K562 (cell line): ENCODE measurements around the gene ZFYVE27. TPM values are rescaled to one million over a fixed set of nuclear protein-coding genes. Genes with fewer than 3 reads are reported as not detected.
"Not testable (repeated sequence)": the region's sequence is repeated elsewhere in the genome, so short reads cannot be mapped to it uniquely, and the experiment has no call there.

ENCODE experiments used
- ATAC-seq: fragments of 200-7000 bp; cut with Tn5 transposase; 3 replicates; pipeline ENCODE4 v1.9.1; 2020; ENCODE audit warnings: moderate library complexity
- BruUV-seq: library from RNA; stranded (reverse); fragments of 400-500 nt; replicated peaks from 2 replicates; lab custom pipeline; 2021; lab: Mats Ljungman, UMichigan
- CTCF ChIA-PET: fragments of 300-600 bp; formaldehyde crosslinking; extraction: SDS; loops from one replicate; lab custom pipeline; 2021; ENCODE audit warnings: low intra/inter-chr PET ratio; lab: Yijun Ruan, JAX
- POLR2A ChIA-PET: fragments of 300-600, 350-650 bp; sonication (Branson Sonifier 250); formaldehyde crosslinking; extraction: SDS; loops from one replicate; lab custom pipeline; 2021; ENCODE audit warnings: antibody characterized with exemption, inconsistent platforms; lab: Yijun Ruan, JAX
- DNase-seq, 4 experiments: peaks; one replicate each; pipeline versions ENCODE4 v3.0.0 to v3.0.0-alpha.2; 2011 to 2018; ENCODE audit warnings: low spot score in 3 of 4, mixed read lengths in 3 of 4; ENCODE audit errors: extremely low read depth in 1 of 4
- FAIRE-seq: peaks from 2 replicates; lab custom pipeline; 2011; peaks lifted over from hg19 to GRCh38; lab: Jason Lieb, UNC
- H2AFZ ChIP-seq: 2 replicates; pipeline ENCODE4 v1.6.0; 2011; ENCODE audit warnings: low read depth, low read length, control low read depth, inconsistent platforms
- H3K27ac ChIP-seq: fragments of 200-600 bp; 3 replicates; pipeline ENCODE4 v1.8.0; 2011; ENCODE audit warnings: low read depth, mild to moderate bottlenecking, control low read depth, inconsistent platforms, low read length, moderate library complexity, mixed read lengths; ENCODE audit errors: extremely low read depth
- H3K27me3 ChIP-seq, 2 experiments: fragments of 300-600 bp in 1 of 2; 2 replicates in 1 of 2; 3 replicates in 1 of 2; pipeline versions ENCODE4 v1.6.0 to v1.8.0; 2011; ENCODE audit warnings: inconsistent platforms in 2 of 2, low read length in 2 of 2, mild to moderate bottlenecking in 1 of 2, mixed read lengths in 1 of 2, moderate library complexity in 1 of 2; ENCODE audit not compliant: control insufficient read depth in 2 of 2, insufficient read depth in 2 of 2
- H3K36me3 ChIP-seq: fragments of 300-600 bp; 3 replicates; pipeline ENCODE4 v1.8.0; 2011; ENCODE audit warnings: mild to moderate bottlenecking, low read length, inconsistent platforms; ENCODE audit not compliant: control insufficient read depth, insufficient read depth
- H3K4me1 ChIP-seq, 2 experiments: fragments of 200-600 bp in 1 of 2; replicated peaks in 1 of 2; 2 replicates in 1 of 2; 3 replicates in 1 of 2; pipeline versions ENCODE4 v1.5.1 to v1.8.0; 2011; ENCODE audit warnings: inconsistent platforms in 2 of 2, low read length in 2 of 2, mild to moderate bottlenecking in 1 of 2, mixed read lengths in 1 of 2, moderate library complexity in 1 of 2; ENCODE audit not compliant: control insufficient read depth in 2 of 2, insufficient read depth in 2 of 2
- H3K4me2 ChIP-seq: 2 replicates; pipeline ENCODE4 v1.6.1; 2011; ENCODE audit warnings: low read length, control low read depth, inconsistent platforms, mixed read lengths; ENCODE audit not compliant: insufficient read depth
- H3K4me3 ChIP-seq: fragments of 200-600 bp; sonication (generic), shearing (Covaris generic); 2 replicates; pipeline ENCODE4 v1.5.1; 2016; ENCODE audit warnings: control low read depth, inconsistent platforms
- H3K79me2 ChIP-seq: fragments of 200-600 bp; 3 replicates; pipeline ENCODE4 v1.8.0; 2011; ENCODE audit warnings: low read length, inconsistent platforms; ENCODE audit not compliant: control insufficient read depth, insufficient read depth
- H3K9ac ChIP-seq, 2 experiments: 2 replicates each; pipeline versions ENCODE4 v1.6.0 to v1.6.1; 2011; ENCODE audit warnings: low read depth in 2 of 2, low read length in 2 of 2, control low read depth in 1 of 2, inconsistent platforms in 1 of 2, mild to moderate bottlenecking in 1 of 2, mixed read lengths in 1 of 2; ENCODE audit not compliant: insufficient read depth in 1 of 2
- H3K9me1 ChIP-seq: one replicate; pipeline ENCODE4 v1.6.0; 2011; ENCODE audit warnings: inconsistent platforms, mild to moderate bottlenecking, low read length, moderate library complexity; ENCODE audit not compliant: control insufficient read depth, insufficient read depth
- H3K9me3 ChIP-seq: replicated peaks from 2 replicates; pipeline ENCODE4 v1.5.1; 2011; ENCODE audit warnings: low read depth, low read length, inconsistent platforms; ENCODE audit not compliant: control insufficient read depth, insufficient read depth
- H4K20me1 ChIP-seq: replicated peaks from 2 replicates; pipeline ENCODE4 v1.6.1; 2011; ENCODE audit warnings: low read length, inconsistent platforms, mixed read lengths; ENCODE audit not compliant: control insufficient read depth, insufficient read depth
- KDM4B ChIP-seq, 2 experiments: fragments of 450-650 bp in 1 of 2; sonication (generic) in 1 of 2; IDR thresholded peaks; 2 replicates each; pipeline ENCODE4 v1.6.1; 2016 to 2017; ENCODE audit warnings: borderline replicate concordance in 2 of 2, antibody characterized with exemption in 1 of 2, low read depth in 1 of 2, mild to moderate bottlenecking in 1 of 2
- WGBS: fragments of 100-300 bp; shearing (Covaris generic); methylation state at CpG from one replicate; pipeline ENCODE4 v1.1.6; 2016; ENCODE audit warnings: low coverage, mixed read lengths; ENCODE audit not compliant: insufficient coverage; ENCODE audit errors: missing lambda C conversion rate; 5-methylcytosine and 5-hydroxymethylcytosine counted together
- in situ Hi-C: fragments of 300-500 bp; cut with MboI; formaldehyde crosslinking; loops from 4 replicates; pipeline ENCODE4 v1.15.0; 2018; ENCODE audit warnings: inconsistent platforms, mixed read lengths
- intact Hi-C: fragments of 100-400 bp; cut with micrococcal nuclease; formaldehyde crosslinking; loops from 2 replicates; pipeline ENCODE4 v1.14.2; 2022
- polyA plus RNA-seq, 8 experiments: library from polyadenylated mRNA; depleted of rRNA in 4 of 8; stranded (reverse) in 5 of 8; unstranded in 3 of 8; fragments of >200 nt; fragmentation: Nextera tagmentation in 2 of 8; fragmentation: Illumina TruSeq in 1 of 8; extraction: Ambion mirVana in 2 of 8; extraction: Trizol in 1 of 8; gene quantifications; 2 replicates each; pipeline versions ENCODE4 v1.2.1 to v1.2.3, GENCODE V29; 2011 to 2014; ENCODE audit warnings: inconsistent platforms in 1 of 8, missing spikeins in 1 of 8
- total RNA-seq, 7 experiments: library from RNA; depleted of rRNA in 6 of 7; stranded (reverse); fragments of >200 nt in 6 of 7; fragmentation: Illumina TruSeq in 2 of 7; extraction: Trizol in 2 of 7; gene quantifications; 2 replicates each; pipeline versions ENCODE4 v1.2.1 to v1.2.3, GENCODE V29; 2011 to 2021; ENCODE audit warnings: low replicate concordance in 1 of 7
- TF ChIP-seq, protein P1 (sequence below): fragments of 450-650 bp; formaldehyde crosslinking; IDR thresholded peaks from 2 replicates; pipeline ENCODE4 v1.4.0; 2020; ENCODE audit warnings: mild to moderate bottlenecking, moderate library complexity

Gene ZFYVE27
- total and polyA plus RNA-seq, 9 of the 15 experiments (the other 6 are each of a cell fraction or from before 2014, with no cell fraction given), result 0.81 to 21.9 (median 15.3) TPM

DNA sequence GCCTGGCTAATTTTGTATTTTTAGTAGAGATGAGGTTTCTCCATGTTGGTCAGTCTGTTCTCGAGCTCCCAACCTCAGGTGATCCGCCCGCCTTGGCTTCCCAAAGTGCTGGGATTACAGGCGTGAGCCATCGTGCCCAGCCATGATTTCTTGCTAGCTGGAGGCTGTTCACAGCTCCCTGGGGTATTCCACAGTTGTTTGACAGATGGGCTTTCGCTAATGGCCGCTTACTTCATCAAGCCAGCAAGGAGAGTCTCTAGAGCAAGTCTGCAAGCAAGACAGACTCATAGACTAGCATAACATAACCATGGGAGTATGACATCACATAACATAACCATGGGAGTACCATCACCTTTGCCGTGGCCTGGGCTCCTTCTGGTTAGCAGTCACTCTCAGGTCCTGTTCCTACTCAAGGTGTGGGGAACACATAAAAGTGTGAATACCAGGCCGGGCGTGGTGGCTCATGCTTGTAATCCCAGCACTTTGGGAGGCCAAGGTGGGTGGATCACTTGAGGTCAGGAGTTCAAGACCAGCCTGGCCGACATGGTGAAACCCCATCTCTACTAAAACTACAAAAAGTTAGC, 38.8 kb upstream of the ZFYVE27 start:
- H3K79me2 ChIP-seq, ATAC-seq, H3K9me1 ChIP-seq, intact Hi-C loops, H3K4me2 ChIP-seq, in situ Hi-C loops, H3K9ac ChIP-seq, H4K20me1 ChIP-seq, H2AFZ ChIP-seq, H3K4me3 ChIP-seq, CTCF ChIA-PET, H3K4me1 ChIP-seq, H3K36me3 ChIP-seq, H3K27me3 ChIP-seq, BruUV-seq, DNase-seq, H3K9me3 ChIP-seq, FAIRE-seq, H3K27ac ChIP-seq: not testable (repeated sequence)
- POLR2A ChIA-PET, result interaction anchor here (1.6 to 1.9 kb wide), 2 partner anchors 9 to 14 kb away, joined by 5 read pairs; no protein-coding TSS in a partner anchor
- 62% methylated on average over 10 of the region's 11 CpGs for WGBS

- peak; percentile 55 to 73 (median 64) for DNase-seq
- H3K27me3 ChIP-seq, result no peaks in the 10 kb centered on the region
- H3K27ac ChIP-seq, result no peak overlapping the region
- H3K4me2 ChIP-seq, result no peak overlapping the region
- H3K4me3 ChIP-seq, result no peak overlapping the region
- H3K9me3 ChIP-seq, result no peaks in the 10 kb centered on the region
- BruUV-seq, result no TSS peak
- in situ Hi-C loops, result no loop called here
- H4K20me1 ChIP-seq, result no peaks in the 10 kb centered on the region
- H3K9ac ChIP-seq, result no peak overlapping the region
- H3K79me2 ChIP-seq, result no peaks in the 10 kb centered on the region
- 0 out of 2 replicates have a peak overlapping the region, but pooled peaks have one; percentile 32 for H2AFZ ChIP-seq
- H3K4me1 ChIP-seq, result peaks cover 0 to 3% of the 10 kb centered on the region in 2 experiments; a peak in 4 of 5 replicates
- peak; percentile 89 for FAIRE-seq
- peak; percentile 98 for ATAC-seq
- no peaks in the 10 kb centered on the region for H3K9me1 ChIP-seq
- intact Hi-C loops, result loop anchor here (1.0 to 2.0 kb wide), 2 partner anchors 25 to 30 kb away; no protein-coding TSS in a partner anchor
- 16% methylated on average over 8 of the region's 12 CpGs for WGBS
- no peaks in the 10 kb centered on the region for H3K36me3 ChIP-seq
- POLR2A ChIA-PET, result interaction anchor here (0.5 to 1.5 kb wide), 5 partner anchors 15 to 373 kb away, joined by 3 to 4 read pairs (median 3); partner anchors contain the start of genes AVPI1 and ZFYVE27
- CTCF ChIA-PET, result interaction anchor here (1.0 to 2.5 kb wide), 2 partner anchors 30 to 31 kb away, joined by 4 to 9 read pairs; no protein-coding TSS in a partner anchor
- TF ChIP-seq, protein P1, sequence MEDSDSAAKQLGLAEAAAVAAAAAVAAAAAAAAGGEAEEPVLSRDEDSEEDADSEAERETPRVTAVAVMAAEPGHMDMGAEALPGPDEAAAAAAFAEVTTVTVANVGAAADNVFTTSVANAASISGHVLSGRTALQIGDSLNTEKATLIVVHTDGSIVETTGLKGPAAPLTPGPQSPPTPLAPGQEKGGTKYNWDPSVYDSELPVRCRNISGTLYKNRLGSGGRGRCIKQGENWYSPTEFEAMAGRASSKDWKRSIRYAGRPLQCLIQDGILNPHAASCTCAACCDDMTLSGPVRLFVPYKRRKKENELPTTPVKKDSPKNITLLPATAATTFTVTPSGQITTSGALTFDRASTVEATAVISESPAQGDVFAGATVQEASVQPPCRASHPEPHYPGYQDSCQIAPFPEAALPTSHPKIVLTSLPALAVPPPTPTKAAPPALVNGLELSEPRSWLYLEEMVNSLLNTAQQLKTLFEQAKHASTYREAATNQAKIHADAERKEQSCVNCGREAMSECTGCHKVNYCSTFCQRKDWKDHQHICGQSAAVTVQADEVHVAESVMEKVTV (CRISPR knock-in tag), result peak; percentile 47; the same call in 1 of the 2 replicates
- no peak for TF ChIP-seq KDM4B (IDR thresholded peaks at IDR 0.05; ENCODE audit: borderline replicate concordance in 2 of 2, low read depth in 1 of 2)
Measured at GRCh38 chr10:97701438-97702069, 35.4 kb upstream of the ZFYVE27 start.
